Stimulated activated naive B cell treated with anti-CD40 and anti-IgM and Interleukin-4, amounts not matched to agents 10 μg/mL and 1 μg/mL and 100 μg/mL, for 72 hours (primary cell): Measurements from ENCODE around the gene ALG12.

Experiments used
- ATAC-seq, 2 donors: fragments of 150-1000 bp; cut with Tn5 transposase; replicated peaks; 2 replicates each; pipeline ENCODE4 v1.10.0; 2021; ENCODE audit warnings: moderate library complexity in 1 of 2
- DNase-seq: peaks from one replicate; pipeline ENCODE4 v3.0.0; 2021
- H3K27ac Mint-ChIP-seq: one replicate; pipeline ENCODE4 v1.8.0; 2022; ENCODE audit warnings: mild to moderate bottlenecking, mixed read lengths
- H3K27me3 Mint-ChIP-seq, 2 donors: one replicate each; pipeline ENCODE4 v1.8.0; 2022; ENCODE audit warnings: mixed read lengths in 2 of 2
- H3K36me3 Mint-ChIP-seq, 2 donors: one replicate each; pipeline ENCODE4 v1.8.0; 2022; ENCODE audit warnings: mixed read lengths in 2 of 2, mild to moderate bottlenecking in 1 of 2
- H3K4me1 Mint-ChIP-seq, 2 donors: one replicate each; pipeline ENCODE4 v1.8.0; 2022; ENCODE audit warnings: mixed read lengths in 2 of 2, mild to moderate bottlenecking in 1 of 2
- H3K4me3 Mint-ChIP-seq, 2 donors: one replicate each; pipeline ENCODE4 v1.8.0; 2022; ENCODE audit warnings: mild to moderate bottlenecking in 2 of 2, mixed read lengths in 2 of 2, moderate library complexity in 1 of 2
- H3K9me3 Mint-ChIP-seq, 2 donors: one replicate each; pipeline ENCODE4 v1.8.0; 2022; ENCODE audit warnings: mixed read lengths in 2 of 2, mild to moderate bottlenecking in 1 of 2

The ALG12 gene

DNA sequence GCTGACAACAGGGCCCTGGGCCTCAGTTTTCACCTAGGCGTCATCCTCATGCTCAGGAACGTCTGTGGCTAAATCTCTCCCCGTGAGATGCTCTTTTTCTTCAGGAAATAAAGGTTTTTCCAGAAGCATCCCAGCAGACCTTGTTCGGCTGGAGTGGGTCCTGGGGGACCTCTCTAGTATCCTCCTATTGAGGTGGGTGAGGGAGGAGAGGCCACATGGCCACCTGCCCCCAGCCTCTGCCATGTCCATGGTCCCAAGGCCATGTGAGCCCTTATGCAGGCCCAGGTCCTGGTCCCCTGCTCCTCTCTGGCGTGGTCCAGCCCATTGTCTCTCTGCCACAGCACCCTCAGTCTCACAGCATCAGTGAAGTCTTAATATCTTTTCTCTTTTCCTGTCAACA, 22.0 kb downstream of the ALG12 start:
- ATAC-seq (no peak), DNase-seq (no peak)
- peaks cover 4 to 9% of the 10 kb centered on the region in 2 donors for H3K4me1 Mint-ChIP-seq
- H3K36me3 Mint-ChIP-seq, result peaks cover 37 to 53% of the 10 kb centered on the region in 2 donors
- peaks cover 9 to 10% of the 10 kb centered on the region in 2 donors for H3K9me3 Mint-ChIP-seq
- H3K27me3 Mint-ChIP-seq, result no peaks in the 10 kb centered on the region
- H3K27ac Mint-ChIP-seq, result no peak overlapping the region
- no peak overlapping the region for H3K4me3 Mint-ChIP-seq

GRCh38 chr22:49894322-49895054, 23.8 kb downstream of the ALG12 start:
- Mint-ChIP-seq H3K27me3 (no peaks in the 10 kb centered on the region), H3K27ac (peak overlapping the region; percentile 25), H3K36me3 (peaks cover 44 to 55% of the 10 kb centered on the region in 2 donors), H3K9me3 (peaks cover 6 to 9% of the 10 kb centered on the region in 2 donors), H3K4me1 (peaks cover 4 to 9% of the 10 kb centered on the region in 2 donors), H3K4me3 (no peak overlapping the region)
- DNase-seq, result no peak
- no peak for ATAC-seq

GRCh38 chr22:49893025-49893424, 25.2 kb downstream of the ALG12 start:
- Mint-ChIP-seq H3K27ac (no peak overlapping the region), H3K36me3 (peaks cover 45 to 55% of the 10 kb centered on the region in 2 donors), H3K4me1 (peaks cover 4 to 9% of the 10 kb centered on the region in 2 donors), H3K9me3 (peaks cover 6 to 9% of the 10 kb centered on the region in 2 donors), H3K4me3 (no peak overlapping the region), H3K27me3 (no peaks in the 10 kb centered on the region)
- DNase-seq (no peak), ATAC-seq (no peak)

DNA sequence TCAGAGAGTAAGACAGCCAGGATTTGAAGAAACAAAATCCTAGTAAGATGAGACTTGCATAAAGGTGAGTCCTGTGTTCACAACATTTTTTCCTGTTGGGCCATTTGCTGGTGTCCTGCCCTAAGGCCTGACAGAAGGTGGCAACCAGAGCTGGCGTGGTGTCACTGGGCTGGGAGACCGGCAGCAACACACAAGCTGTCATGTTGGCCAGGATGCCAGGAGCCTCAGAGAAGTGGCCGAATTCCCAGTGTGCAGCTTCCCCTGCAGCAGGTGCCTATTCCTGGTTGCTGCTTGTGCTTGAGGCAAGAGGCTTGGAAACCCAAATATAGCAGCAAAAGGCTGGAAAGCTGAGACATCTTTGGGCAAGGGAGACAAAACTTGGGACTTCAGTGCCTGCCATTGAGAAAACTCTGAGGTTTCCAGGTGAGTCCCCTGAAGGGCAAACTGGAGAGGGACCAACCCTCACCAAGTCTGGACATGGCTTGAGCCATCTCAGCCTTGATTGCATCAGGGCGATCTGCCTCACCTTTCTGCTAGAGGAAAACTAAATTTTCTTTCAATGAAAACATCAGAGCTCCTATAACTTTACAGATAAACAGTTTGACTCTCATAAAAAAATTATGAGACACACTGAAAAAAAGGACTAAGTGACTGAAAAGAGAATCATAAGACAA, 25.9 kb downstream of the ALG12 start:
- Mint-ChIP-seq H3K9me3 (peaks cover 6 to 9% of the 10 kb centered on the region in 2 donors), H3K4me1 (peaks cover 4 to 9% of the 10 kb centered on the region in 2 donors), H3K4me3 (no peak overlapping the region), H3K27me3 (no peaks in the 10 kb centered on the region), H3K27ac (no peak overlapping the region), H3K36me3 (peaks cover 45 to 59% of the 10 kb centered on the region in 2 donors)
- no peak for ATAC-seq
- DNase-seq, result no peak

GRCh38 chr22:49889071-49889470, 29.2 kb downstream of the ALG12 start:
- Mint-ChIP-seq H3K27me3 (no peaks in the 10 kb centered on the region), H3K27ac (no peak overlapping the region), H3K4me3 (no peak overlapping the region), H3K4me1 (no peaks in the 10 kb centered on the region), H3K36me3 (peaks cover 64 to 76% of the 10 kb centered on the region in 2 donors), H3K9me3 (peaks cover 0 to 3% of the 10 kb centered on the region in 2 donors)
- no peak for DNase-seq
- ATAC-seq, result no peak

DNA sequence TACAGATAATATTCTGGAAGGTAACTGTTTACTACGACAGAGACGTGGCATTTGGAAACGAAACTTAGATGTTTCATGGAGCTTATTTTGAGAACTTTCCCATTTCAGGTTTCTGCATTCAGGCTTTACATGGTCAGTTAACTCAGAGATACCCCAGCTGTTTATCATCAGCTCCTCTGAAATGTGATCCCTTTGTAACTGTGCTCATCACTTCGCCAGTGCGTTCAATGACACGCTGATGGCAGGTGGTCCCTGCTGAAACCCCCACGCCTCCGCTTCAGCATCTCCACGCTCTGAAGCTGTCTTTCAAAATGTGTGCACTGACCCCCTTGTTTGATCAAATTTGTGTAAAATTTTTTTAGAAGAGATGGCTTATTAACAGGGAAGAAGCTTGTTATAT, 30.5 kb downstream of the ALG12 start:
- peaks cover 60 to 77% of the 10 kb centered on the region in 2 donors for H3K36me3 Mint-ChIP-seq
- ATAC-seq, result no peak
- H3K4me3 Mint-ChIP-seq, result no peak overlapping the region
- H3K9me3 Mint-ChIP-seq, result no peaks in the 10 kb centered on the region
- no peaks in the 10 kb centered on the region for H3K27me3 Mint-ChIP-seq
- DNase-seq, result no peak
- no peak overlapping the region for H3K27ac Mint-ChIP-seq
- H3K4me1 Mint-ChIP-seq, result no peaks in the 10 kb centered on the region

GRCh38 chr22:49887064-49887451, 31.2 kb downstream of the ALG12 start:
- DNase-seq (no peak), ATAC-seq (no peak)
- Mint-ChIP-seq H3K27ac (no peak overlapping the region), H3K9me3 (no peaks in the 10 kb centered on the region), H3K4me1 (peaks cover 1 to 3% of the 10 kb centered on the region in 2 donors), H3K4me3 (no peak overlapping the region), H3K27me3 (no peaks in the 10 kb centered on the region), H3K36me3 (peaks cover 60 to 81% of the 10 kb centered on the region in 2 donors)

GRCh38 chr22:49886346-49887063, 31.7 kb downstream of the ALG12 start:
- Mint-ChIP-seq H3K36me3 (peaks cover 58 to 80% of the 10 kb centered on the region in 2 donors), H3K27ac (no peak overlapping the region), H3K9me3 (no peaks in the 10 kb centered on the region), H3K4me1 (peaks cover 5 to 7% of the 10 kb centered on the region in 2 donors), H3K27me3 (no peaks in the 10 kb centered on the region), H3K4me3 (peak overlapping the region in 1 of 2 donors; percentile 8)
- DNase-seq (no peak), ATAC-seq (no peak)

DNA sequence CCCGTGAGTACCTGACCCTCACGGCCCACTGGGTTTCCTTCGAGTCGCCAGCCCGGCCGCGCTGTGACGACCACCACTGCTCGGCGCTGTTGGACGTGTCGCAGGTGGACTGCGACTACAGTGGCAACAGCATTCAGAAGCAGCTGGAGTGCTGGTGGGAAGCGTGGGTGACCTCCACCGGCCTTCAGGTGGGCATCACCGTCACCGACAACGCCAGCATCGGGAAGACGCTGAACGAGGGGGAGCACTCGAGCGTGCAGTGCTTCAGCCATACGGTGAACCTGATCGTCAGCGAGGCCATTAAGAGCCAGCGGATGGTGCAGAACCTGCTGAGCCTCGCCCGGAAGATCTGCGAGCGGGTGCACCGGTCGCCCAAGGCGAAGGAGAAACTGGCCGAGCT, 32.4 kb downstream of the ALG12 start:
- Mint-ChIP-seq H3K36me3 (peaks cover 52 to 74% of the 10 kb centered on the region in 2 donors), H3K4me1 (peaks cover 8 to 11% of the 10 kb centered on the region in 2 donors), H3K9me3 (no peaks in the 10 kb centered on the region), H3K27ac (no peak overlapping the region), H3K27me3 (no peaks in the 10 kb centered on the region), H3K4me3 (no peak overlapping the region)
- DNase-seq (no peak), ATAC-seq (no peak)

- DNase-seq (no peak), ATAC-seq (no peak)
- Mint-ChIP-seq H3K27ac (no peak overlapping the region), H3K4me3 (no peak overlapping the region), H3K27me3 (no peaks in the 10 kb centered on the region), H3K36me3 (peaks cover 49 to 72% of the 10 kb centered on the region in 2 donors), H3K4me1 (peaks cover 10 to 14% of the 10 kb centered on the region in 2 donors), H3K9me3 (no peaks in the 10 kb centered on the region)
Measured at GRCh38 chr22:49885281-49885680, 33.0 kb downstream of the ALG12 start.

GRCh38 chr22:49884503-49885260, 33.6 kb downstream of the ALG12 start:
- H3K36me3 Mint-ChIP-seq, result peaks cover 47 to 71% of the 10 kb centered on the region in 2 donors
- H3K27ac Mint-ChIP-seq, result no peak overlapping the region
- DNase-seq (no peak), ATAC-seq (no peak)
- peaks cover 16 to 20% of the 10 kb centered on the region in 2 donors for H3K4me1 Mint-ChIP-seq
- no peaks in the 10 kb centered on the region for H3K9me3 Mint-ChIP-seq
- no peaks in the 10 kb centered on the region for H3K27me3 Mint-ChIP-seq
- no peak overlapping the region for H3K4me3 Mint-ChIP-seq

GRCh38 chr22:49884075-49884474, 34.2 kb downstream of the ALG12 start:
- H3K36me3 Mint-ChIP-seq, result peaks cover 41 to 65% of the 10 kb centered on the region in 2 donors
- H3K27me3 Mint-ChIP-seq, result no peaks in the 10 kb centered on the region
- no peak for DNase-seq
- H3K4me1 Mint-ChIP-seq, result peaks cover 16 to 20% of the 10 kb centered on the region in 2 donors
- H3K9me3 Mint-ChIP-seq, result peaks cover 0 to 2% of the 10 kb centered on the region in 2 donors
- H3K4me3 Mint-ChIP-seq, result no peak overlapping the region
- ATAC-seq, result no peak
- H3K27ac Mint-ChIP-seq, result no peak overlapping the region

- H3K36me3 Mint-ChIP-seq, result peaks cover 45 to 65% of the 10 kb centered on the region in 2 donors
- H3K27ac Mint-ChIP-seq, result no peak overlapping the region
- H3K4me1 Mint-ChIP-seq, result peaks cover 16 to 20% of the 10 kb centered on the region in 2 donors
Measured at GRCh38 chr22:49883294-49883640, 35.0 kb downstream of the ALG12 start.

More at GRCh38 chr22:49883294-49883640, 35.0 kb downstream of the ALG12 start:
- Mint-ChIP-seq H3K4me3 (no peak overlapping the region), H3K9me3 (peaks cover 0 to 2% of the 10 kb centered on the region in 2 donors), H3K27me3 (no peaks in the 10 kb centered on the region)
- no peak for DNase-seq
- ATAC-seq, result no peak
